Prostate gland (tissue), 2 donors: ENCODE measurements around the gene SLC9C2.
"Not testable (repeated sequence)": the region's sequence is repeated elsewhere in the genome, so short reads cannot be mapped to it uniquely, and the experiment has no call there.

Source experiments
- POLR2AphosphoS5 ChIP-seq: sonication (generic); formaldehyde crosslinking; IDR thresholded peaks from one replicate; pipeline ENCODE4 v1.6.1; 2017; ENCODE audit warnings: antibody characterized with exemption
- TF ChIP-seq, protein P1 (sequence below), 4 experiments: fragments of 200-600 bp in 2 of 4; fragments of 450-650 bp in 2 of 4; sonication (generic) in 2 of 4; IDR thresholded peaks; 1 replicate in 3 of 4; 2 replicates in 1 of 4; pipeline ENCODE4 v1.5.1; 2016 to 2019; ENCODE audit warnings: antibody characterized with exemption in 4 of 4, mild to moderate bottlenecking in 2 of 4, moderate library complexity in 2 of 4

DNA sequence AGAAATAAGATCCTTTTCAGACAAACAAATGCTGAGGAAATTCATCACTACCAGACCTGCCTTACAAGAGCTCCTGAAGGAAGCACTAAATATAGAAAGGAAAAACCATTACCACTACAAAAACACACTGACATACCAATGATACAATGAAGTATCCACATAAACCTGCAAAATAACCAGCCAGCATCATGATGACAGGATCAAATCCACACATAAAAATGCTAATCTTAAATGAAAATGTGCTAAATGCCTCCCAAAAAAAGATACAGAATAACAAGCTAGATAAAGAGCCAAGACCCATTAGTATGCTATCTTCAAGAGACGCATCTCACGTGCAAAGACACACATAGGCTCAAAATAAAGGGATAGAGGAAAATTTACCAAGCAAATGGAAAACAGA, 140.2 kb downstream of the SLC9C2 start:
- TF ChIP-seq, protein P1, sequence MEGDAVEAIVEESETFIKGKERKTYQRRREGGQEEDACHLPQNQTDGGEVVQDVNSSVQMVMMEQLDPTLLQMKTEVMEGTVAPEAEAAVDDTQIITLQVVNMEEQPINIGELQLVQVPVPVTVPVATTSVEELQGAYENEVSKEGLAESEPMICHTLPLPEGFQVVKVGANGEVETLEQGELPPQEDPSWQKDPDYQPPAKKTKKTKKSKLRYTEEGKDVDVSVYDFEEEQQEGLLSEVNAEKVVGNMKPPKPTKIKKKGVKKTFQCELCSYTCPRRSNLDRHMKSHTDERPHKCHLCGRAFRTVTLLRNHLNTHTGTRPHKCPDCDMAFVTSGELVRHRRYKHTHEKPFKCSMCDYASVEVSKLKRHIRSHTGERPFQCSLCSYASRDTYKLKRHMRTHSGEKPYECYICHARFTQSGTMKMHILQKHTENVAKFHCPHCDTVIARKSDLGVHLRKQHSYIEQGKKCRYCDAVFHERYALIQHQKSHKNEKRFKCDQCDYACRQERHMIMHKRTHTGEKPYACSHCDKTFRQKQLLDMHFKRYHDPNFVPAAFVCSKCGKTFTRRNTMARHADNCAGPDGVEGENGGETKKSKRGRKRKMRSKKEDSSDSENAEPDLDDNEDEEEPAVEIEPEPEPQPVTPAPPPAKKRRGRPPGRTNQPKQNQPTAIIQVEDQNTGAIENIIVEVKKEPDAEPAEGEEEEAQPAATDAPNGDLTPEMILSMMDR (IDR thresholded peaks at IDR 0.05), result not testable (repeated sequence)
- not testable (repeated sequence) for TF ChIP-seq POLR2AphosphoS5
